T-helper 1 cell treated with Interleukin-12 subunit alpha and Interleukin-12 subunit beta and Interleukin-4 antibody, amounts not matched to agents 30 ng/mL and 1 ng/mL, for 36 hours (primary cell): Measurements from ENCODE around the gene NADSYN1. TPM values are rescaled to one million over a fixed set of nuclear protein-coding genes. Genes with fewer than 3 reads are reported as not detected.

ENCODE experiments used
- intact Hi-C: fragments of 100-400 bp; cut with micrococcal nuclease; formaldehyde crosslinking; loops from one replicate; pipeline ENCODE4 v1.15.1; 2024
- total RNA-seq: library from RNA; stranded (reverse); gene quantifications from 2 replicates; pipeline ENCODE4 v1.2.3, GENCODE V29; 2022

Gene NADSYN1
- total RNA-seq, 1 donor from 2014 or later = 120 TPM

DNA sequence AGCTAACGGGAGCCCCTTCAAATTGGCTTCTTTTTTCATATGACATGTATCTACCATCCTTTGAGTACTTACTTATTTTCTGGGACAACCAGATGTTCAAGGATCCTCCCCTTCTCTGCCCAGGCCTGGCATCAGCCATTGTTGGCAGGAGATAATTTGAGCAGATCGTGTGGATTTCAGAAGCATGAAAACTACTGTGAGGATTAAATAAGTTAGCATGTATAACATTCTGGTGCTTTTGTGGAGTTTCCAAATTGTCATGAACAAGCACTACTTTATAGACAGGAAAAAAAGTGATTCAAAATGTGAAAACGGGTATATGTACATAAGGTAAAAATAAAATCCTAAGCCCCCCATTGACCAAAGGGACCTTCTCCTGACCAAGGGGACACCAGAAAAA is 2.1 kb upstream of the NADSYN1 start:
- intact Hi-C loops = loop anchor here (5.0 kb wide), 1 partner anchor 1774 kb away; the partner anchor contains the start of gene LTO1

DNA sequence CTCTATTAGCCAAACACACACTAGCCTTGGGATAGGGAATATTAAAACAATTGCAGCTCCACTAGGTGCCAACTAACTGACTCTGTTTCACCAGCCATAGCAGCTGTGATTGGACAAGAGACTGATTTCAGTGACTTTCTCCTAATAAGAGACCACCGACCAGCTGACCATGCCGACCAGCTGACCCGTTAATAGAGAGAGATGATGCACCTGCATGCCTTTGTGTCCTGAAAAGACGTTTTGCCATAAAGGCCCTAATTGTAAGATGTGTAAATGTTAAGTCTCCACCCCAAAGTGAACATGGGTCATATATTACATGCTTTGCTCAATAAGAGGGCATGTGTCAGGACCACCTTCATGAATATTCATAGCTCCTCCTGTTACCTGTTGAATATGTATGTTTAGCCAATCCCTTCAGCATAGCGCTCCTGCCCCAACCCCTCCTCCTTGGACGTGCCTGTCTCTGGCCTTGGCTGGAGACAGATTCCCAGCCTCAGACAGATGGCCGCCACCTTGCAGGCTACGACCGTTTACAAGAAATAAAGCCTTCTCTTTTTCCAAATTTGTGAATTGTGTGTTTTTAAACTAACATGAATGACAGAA is 1.3 kb upstream of the NADSYN1 start:
- intact Hi-C loops = loop anchor here (1.0 to 5.0 kb wide), 5 partner anchors 112 to 1774 kb away; partner anchors contain the start of genes LTO1, PPFIA1, RNF121 and XNDC1N

DNA sequence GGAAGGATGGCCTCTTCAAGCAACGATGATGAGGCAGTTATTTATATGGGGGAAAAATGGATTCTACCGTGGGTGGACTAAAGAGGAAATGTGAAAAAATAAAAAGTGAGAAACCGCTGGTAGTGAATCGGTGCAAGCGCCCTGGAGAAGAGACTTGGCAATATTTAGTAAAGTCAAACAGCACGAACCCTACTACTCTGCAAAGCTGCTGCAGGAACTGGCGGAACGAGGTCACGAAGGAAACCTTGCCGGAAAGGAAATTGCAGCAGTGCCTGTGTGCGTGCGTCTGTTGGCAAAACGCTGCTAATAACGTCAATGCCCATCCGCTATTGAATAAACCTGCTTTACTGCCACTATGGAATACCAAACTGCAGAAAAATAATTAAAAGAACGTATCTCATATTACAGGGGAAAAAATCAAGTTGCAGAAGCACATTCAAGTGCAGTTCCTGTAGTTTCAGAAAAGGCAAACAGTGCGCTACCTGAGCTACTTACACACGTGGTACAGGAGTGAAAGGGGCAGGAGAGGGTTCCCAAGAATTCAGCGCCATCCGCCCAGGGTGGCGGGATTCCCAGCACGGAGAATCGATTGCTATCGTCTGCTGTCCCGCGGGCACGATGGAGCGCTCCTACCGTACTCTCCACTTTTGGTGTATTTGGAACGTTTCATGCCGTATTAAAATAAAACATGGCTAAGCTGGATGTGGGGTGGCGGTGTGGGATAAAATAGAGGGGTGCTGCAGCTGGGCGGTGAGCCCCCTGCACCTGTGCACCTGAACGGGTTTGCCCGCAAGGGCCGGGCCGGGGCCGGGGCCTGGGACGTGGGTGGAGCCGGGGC is 585 bp upstream of the NADSYN1 start:
- intact Hi-C loops = loop anchor here (1.0 to 5.0 kb wide), 5 partner anchors 111 to 1775 kb away; partner anchors contain the start of genes LTO1, PPFIA1, RNF121 and XNDC1N

DNA sequence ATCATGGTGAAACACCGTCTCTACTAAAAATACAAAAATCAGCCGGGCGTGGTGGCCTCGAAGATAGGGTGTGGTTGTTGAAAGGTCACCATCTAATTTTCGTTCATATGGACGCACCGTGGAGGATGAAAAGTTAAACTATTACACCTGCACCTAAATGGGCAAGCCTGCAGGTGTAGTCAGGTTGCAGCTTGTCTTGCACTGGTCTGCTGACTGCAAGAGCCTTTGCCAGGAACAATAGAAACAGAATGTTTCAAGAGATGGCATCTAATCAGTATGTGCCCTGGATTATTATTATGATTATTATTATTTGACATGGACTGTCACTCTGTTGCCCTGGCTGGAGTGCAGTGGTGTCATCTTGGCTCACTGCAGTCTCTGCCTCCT is 908 bp downstream of the NADSYN1 start:
- intact Hi-C loops = loop anchor here (1.0 to 5.0 kb wide), 5 partner anchors 35 to 1777 kb away; partner anchors contain the start of genes LTO1, PPFIA1, RNF121 and XNDC1N

DNA sequence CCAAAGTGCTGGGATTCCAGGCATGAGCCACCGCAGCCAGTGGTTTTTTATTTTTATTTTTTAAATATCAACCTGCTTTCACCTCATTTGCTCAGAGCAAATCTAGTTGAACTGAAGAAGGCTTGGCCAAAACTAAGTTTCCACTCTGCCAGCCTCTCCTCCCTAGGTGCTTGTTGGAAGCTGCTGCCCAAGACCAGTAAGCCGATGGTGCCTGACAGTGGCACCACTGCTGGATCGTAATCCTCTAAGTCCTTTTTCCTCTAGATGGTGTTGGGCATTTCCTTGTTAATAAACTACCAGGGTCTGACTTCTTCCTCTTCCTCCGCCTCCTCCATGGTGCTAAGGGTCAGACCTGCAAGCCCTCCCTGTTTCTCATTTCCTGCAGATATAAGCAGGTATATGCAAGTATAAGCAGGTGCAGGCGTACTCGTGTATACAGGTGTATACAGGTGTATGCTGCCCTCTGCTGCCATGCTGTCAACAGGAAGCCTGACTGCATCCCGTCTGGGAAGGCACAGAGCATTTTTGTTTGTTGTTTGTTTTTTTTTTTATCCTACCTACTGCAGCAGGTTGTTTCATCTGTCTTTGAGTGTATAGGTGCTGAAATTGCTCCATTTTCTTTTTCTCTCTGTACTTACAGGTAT is 1.6 kb downstream of the NADSYN1 start:
- intact Hi-C loops = loop anchor here (1.0 to 5.0 kb wide), 2 partner anchors 35 to 1777 kb away; partner anchors contain the start of gene LTO1

DNA sequence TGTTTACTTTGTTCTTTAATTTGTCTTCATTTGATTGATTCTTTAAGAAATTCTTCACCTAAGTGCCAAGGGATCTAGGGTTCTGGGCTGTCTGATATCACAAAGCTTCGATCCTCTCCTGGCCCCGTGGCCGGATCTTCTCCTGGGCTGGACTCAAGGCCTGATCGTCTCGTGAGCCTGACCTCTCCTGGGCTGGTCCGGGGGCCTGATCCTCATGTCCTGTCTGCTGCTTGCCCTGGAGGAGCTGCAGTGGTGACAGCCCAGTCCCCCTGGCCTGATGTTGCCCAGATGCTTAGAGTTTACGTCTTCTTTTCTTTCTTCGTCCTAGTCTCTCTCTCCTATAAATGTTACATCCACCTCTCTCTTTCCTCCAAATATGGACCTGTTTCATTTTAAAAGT is 3.3 kb downstream of the NADSYN1 start:
- intact Hi-C loops = no loop called here

DNA sequence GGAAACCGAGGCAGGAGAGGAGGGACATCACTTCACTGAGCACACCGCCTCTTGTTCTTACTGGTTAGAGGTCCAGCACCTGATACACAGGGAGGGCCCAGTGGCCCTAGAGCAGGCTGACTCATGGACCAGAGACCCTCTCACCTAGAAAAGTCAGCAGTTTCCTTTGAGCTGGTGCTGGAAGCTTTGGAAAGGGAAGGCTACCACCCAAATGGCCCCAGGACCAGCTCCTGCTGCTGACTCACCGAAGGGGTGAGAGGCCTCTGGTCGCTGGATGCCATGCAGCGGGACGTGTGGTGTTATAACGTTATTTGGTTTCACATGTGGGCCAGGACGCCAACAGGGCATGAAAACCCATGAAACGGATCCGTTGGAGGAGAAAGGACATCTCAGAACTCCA is 3.8 kb downstream of the NADSYN1 start:
- intact Hi-C loops = no loop called here

DNA sequence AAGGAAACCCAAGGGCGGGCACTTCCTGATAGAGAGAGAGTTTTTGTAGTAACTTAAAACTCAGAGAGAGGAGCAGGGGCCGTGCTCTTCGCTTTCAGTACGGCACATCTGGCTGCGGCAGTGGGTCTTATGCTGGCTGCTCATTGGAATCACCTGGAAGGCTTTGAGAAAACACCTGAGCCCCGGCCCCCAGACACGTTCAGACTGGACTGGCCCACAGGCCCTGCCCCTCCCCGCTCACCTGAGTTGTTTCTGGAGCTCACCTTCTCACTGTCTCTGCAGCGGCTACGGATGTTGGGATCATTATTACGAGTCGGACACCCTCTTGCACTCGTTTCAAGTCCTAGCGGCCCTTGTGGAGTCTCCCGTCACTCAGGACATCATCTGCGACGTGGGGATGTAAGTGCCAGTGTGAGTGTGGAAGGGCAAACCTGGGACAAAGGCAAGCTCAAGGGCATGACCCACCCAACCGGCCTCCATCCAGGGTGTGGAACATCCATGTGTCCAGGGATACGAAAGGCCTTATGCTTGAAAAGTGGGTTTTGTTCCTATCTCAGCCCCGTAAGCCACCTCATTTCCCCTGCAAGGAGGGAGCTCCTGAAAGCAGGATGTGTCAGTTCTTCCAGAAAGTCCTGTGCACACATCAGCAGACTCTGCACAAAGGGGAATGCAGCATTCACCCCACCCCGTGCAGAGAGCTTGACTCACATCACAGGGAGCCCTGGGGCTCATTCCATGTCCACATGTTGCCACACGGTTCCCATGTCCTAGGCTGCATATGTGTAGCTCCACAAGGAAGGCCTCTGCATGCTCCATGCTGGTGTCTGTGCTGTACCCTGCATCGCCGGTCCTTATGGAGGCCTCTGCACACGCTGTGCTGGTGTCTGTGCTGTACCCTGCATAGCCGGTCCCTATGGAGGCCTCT is 5.4 kb downstream of the NADSYN1 start:
- intact Hi-C loops = no loop called here

DNA sequence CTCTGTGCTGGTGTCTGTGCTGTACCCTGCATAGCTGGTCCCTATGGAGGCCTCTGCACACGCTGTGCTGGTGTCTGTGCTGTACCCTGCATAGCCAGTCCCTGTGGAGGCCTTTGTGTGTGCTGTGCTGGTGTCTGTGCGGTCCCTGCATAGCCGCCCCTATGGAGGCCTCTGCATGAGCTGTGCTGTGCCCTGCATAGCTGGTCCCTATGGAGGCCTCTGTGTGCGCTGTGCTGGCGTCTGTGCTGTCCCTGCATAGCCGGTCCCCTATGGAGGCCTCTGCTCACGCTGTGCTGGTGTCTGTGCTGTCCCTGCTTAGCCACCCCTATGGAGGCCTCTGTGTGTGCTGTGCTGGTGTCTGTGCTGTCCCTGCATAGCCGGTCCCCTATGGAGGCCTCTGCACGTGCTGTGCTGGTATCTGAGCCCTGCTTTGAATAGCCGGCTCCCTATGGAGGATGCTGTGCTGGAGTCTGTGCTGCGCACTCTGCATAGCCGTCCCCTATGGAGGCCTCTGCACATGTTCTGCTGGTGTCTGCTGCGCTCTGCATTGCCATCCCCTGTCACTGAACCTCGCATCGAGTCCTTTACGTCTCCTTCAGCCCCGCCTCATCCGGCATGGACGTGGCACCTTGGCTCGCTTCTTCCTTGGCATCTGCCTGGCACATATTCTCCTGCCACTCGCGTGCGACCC is 6.2 kb downstream of the NADSYN1 start:
- intact Hi-C loops = no loop called here

DNA sequence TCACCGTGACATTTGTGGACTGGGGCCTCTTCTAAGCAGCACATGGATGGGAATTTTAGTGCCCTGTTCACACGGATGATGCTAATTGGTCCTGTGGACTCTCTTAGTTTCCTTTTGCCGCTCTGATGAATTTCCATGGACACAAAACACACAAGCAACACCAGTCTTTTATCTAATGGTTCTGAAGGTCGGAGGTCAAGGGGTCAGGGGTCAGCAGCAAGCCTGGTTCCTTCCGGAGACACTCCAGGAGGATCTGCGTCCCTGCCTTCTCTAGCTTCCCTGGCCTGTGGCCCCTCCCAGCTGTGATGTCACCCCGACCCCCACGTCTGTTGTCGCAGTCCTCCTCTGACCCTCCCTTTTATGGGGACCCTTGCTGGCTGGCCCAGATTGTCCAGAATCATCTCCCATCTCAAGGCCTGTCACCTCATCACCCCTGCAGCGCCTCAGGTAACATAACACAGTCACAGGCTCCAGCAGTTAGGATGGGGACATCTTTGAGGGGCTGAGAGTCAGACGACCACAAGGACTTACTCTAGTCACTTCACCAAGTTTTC is 6.8 kb downstream of the NADSYN1 start:
- intact Hi-C loops = no loop called here

DNA sequence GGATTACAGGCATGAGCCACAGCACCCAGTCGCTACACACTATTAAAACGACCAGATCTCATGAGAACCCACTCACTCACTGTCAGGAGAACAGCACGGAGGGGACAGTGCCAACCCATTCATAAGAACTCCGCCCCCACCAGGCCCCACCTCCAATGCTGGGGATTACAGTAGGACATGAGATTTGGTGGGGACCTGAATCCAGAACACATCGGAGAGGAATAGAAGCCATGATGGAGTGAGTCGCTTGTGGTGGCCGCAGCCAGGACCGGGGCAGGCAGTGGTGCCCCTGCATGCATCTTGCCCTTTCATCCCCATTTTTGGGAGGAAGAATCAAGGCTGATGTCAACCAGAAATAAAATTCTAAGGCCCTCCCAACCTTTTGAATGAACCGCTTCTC is 8.7 kb downstream of the NADSYN1 start:
- intact Hi-C loops = no loop called here

DNA sequence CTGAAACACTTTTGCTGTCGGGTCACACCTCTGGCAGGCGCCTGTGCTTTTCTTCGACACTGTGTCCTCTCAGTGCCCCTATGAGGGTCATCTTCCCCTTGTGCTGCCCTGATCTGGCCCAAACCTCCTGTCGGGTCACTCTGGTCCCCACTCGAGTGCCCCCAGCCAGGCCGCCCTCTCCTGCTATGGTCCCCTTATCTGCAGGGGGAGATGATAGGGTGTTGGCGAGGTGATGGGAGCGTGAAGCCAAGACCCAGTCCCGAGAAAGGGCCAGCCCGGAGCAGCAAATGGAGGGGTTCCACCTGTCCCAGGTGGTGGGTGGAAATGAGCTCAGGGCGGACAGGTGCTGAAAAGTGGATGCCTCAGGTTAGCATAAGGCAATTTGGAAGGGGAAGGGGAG is 9.7 kb downstream of the NADSYN1 start:
- intact Hi-C loops = no loop called here

DNA sequence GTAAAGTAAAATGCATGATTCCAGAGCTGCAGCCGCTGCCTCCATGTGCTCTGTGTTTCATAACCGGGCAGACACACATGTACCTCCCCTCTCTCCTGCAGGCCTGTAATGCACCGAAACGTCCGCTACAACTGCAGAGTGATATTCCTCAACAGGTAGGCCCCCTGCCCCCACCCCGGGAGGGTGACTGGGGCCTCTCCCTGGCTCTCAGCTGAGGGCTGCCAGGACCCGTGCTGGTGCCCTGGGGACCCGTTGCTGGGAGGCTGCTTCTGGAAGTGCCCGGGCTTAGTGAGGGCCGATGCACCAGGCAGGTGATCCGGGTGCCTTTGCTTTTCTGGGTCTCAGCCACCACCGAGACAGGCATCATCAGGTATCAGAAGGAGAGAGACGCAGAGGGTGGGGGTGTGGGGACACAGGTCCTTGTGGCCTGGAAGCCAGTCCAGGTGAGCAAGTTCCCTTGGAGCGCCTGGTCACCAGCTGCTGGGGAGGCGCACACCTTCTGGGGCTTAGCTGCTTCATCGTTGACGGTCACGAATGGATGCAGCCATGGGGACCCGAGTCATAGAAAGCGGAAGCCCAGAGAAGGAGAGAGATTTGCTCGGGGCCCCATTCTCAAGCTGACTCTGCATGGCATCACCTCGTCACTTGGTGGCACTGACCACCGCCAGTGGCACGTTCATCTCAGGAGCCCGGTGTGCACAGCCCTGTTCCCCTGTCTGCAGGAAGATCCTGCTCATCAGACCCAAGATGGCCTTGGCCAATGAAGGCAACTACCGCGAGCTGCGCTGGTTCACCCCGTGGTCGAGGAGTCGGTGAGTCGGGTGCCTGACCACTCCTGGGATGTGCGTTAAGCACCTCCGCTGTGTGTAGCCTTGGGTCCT is 10.6 kb downstream of the NADSYN1 start:
- intact Hi-C loops = no loop called here

DNA sequence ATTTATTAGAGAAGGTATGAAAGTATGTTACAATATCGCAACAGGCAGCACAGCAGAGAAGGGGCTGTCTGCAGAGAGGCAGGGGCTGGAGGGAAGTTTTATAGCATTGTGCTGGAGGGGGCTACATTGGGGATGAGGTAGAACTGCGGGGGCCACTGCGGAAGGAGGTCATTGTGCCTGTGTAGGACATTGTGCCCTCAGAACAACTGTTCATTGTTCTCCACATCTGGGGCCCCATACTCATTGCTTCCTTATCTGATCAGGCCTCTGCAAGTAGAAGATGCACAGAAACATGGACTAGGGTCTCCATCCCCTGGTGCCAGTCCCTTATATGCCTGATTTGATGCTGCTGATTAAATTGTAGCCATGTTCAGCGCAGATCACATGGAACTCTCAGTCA is 12.1 kb downstream of the NADSYN1 start:
- intact Hi-C loops = no loop called here

DNA sequence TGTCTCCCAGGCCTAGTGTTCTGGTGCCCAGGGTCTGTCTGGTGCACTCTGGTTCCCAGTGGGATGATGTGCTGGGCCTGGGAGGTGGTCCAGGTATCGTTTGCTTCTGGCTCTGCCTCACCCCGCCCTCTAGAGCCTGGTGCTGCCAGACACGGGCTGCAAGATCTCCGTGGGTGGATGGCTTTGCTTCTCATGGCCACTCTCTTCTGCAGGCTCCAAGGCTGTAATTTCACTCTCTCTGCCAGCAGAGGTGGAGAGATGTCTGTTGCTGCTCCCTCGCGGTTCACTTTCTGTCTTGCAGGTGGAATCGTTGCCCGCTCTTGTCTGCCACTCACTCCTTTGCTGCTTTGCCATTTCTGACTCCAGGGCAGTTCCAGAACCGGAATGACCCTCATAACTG is 13.4 kb downstream of the NADSYN1 start:
- intact Hi-C loops = no loop called here

DNA sequence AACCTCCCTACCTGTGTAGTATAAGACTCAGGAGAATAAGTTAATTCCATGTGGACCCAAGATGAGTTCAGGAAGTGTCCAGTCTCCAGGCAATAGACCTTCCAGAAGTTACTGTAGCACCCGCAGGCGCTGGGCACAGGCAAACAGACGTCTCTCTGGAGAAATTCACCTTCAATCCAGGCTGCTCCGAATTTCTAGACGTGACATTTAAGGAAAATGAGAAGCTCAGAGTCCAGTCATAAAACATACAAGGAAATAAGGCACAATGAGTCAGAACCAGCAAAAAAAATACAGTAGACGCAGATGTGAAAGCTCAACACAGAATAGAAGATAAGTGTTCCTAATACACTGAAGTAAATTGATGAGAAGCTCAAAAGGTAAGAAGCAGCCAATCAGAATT is 14.2 kb downstream of the NADSYN1 start:
- intact Hi-C loops = no loop called here

DNA sequence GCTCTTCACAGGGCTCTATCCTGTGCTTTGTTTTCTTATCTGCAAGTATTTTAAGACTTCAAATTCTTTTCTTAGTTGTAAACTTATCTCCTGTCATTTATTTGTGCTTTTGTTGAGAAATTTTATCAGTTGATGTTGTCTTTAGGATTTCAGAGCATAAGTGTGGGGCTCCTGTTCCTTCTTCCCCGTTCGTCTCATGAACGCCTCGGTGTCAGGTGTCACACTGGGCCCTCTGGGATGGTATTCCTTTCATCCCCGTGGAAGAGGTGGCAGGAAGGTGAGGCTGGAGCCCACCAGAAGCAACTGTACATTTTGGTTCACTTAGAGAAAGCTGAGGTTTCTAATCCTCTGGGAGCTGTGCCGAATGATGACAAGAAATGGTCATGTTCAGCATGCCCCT is 17.9 kb downstream of the NADSYN1 start:
- intact Hi-C loops = no loop called here

DNA sequence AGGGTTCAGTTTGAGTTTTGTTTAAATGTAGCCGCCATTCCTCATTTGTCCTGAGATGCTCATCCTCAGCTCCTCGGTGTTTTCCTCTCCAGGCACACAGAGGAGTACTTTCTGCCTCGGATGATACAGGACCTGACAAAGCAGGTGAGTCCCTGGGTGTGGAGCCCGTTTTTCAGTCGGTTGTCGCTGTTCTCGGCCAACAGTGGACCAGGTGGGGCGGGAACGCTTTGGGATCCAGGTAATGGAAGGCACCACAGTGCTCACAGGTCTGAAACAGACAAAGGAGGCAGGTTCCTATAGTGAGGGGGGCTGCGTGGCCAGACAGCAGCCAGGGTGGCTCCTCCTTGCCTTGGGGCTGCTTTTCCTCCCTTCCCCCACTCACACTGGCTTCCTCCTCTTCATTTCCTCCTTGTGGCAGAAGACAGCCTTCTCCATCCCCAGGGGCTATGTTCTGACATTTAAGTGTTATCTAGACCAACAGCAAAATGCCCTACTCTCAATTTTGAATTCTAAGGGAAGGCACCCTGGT is 19.4 kb downstream of the NADSYN1 start:
- intact Hi-C loops = no loop called here
